HG03045 (cell line): Measurements from ENCODE around the gene MBTPS1.

ENCODE experiments used
- ATAC-seq: cut with Tn5 transposase; IDR thresholded peaks from one replicate; pipeline ENCODE4 v1.9.1; 2021; ENCODE audit warnings: mild to moderate bottlenecking, moderate library complexity; ENCODE audit not compliant: unreplicated experiment

Gene MBTPS1

GRCh38 chr16:84040226-84040822 is 76.4 kb downstream of the MBTPS1 start:
- ATAC-seq = no peak

GRCh38 chr16:84039696-84040095 is 77.0 kb downstream of the MBTPS1 start:
- no peak for ATAC-seq

- ATAC-seq = no peak
Observed at GRCh38 chr16:84038469-84038868, 78.3 kb downstream of the MBTPS1 start.

- no peak for ATAC-seq
Observed at GRCh38 chr16:84036982-84037425, 79.7 kb downstream of the MBTPS1 start.

- ATAC-seq = no peak
Observed at GRCh38 chr16:84036131-84036530, 80.6 kb downstream of the MBTPS1 start.

- ATAC-seq = no peak
Observed at GRCh38 chr16:84034516-84034915, 82.2 kb downstream of the MBTPS1 start.

GRCh38 chr16:84033251-84034195 is 83.2 kb downstream of the MBTPS1 start:
- ATAC-seq = no peak

- ATAC-seq = no peak
Observed at GRCh38 chr16:84032458-84033178, 84.1 kb downstream of the MBTPS1 start.

- no peak for ATAC-seq
Observed at GRCh38 chr16:84031556-84031955, 85.2 kb downstream of the MBTPS1 start.

- no peak for ATAC-seq
Observed at GRCh38 chr16:84029297-84030047, 87.3 kb downstream of the MBTPS1 start.

GRCh38 chr16:84027625-84028024 is 89.1 kb downstream of the MBTPS1 start:
- no peak for ATAC-seq

GRCh38 chr16:84026606-84027005 is 90.1 kb downstream of the MBTPS1 start:
- no peak for ATAC-seq

GRCh38 chr16:84024854-84025253 is 91.9 kb downstream of the MBTPS1 start:
- ATAC-seq = no peak

GRCh38 chr16:84022644-84023043 is 94.1 kb downstream of the MBTPS1 start:
- ATAC-seq = no peak

- ATAC-seq = no peak
Observed at GRCh38 chr16:84021488-84021887, 95.3 kb downstream of the MBTPS1 start.

GRCh38 chr16:84020353-84020752 is 96.4 kb downstream of the MBTPS1 start:
- ATAC-seq = no peak

GRCh38 chr16:84018710-84019109 is 98.0 kb downstream of the MBTPS1 start:
- ATAC-seq = no peak

GRCh38 chr16:84016477-84016876 is 100.3 kb downstream of the MBTPS1 start:
- no peak for ATAC-seq

- no peak for ATAC-seq
Observed at GRCh38 chr16:84015399-84015798, 101.3 kb downstream of the MBTPS1 start.

- ATAC-seq = no peak
Observed at GRCh38 chr16:84014570-84015327, 102.0 kb downstream of the MBTPS1 start.
